HEK293 (cell line): ENCODE results near the gene IRS2.

Experiments
- CTCF ChIA-PET: fragments of 350-600 bp; formaldehyde crosslinking; extraction: SDS; loops from one replicate; lab custom pipeline; 2021; ENCODE audit warnings: antibody characterized with exemption; lab: Yijun Ruan, JAX
- POLR2A ChIA-PET: fragments of 300-600 bp; formaldehyde crosslinking; extraction: SDS; loops from one replicate; lab custom pipeline; 2020; ENCODE audit warnings: antibody characterized with exemption, inconsistent platforms; lab: Yijun Ruan, JAX
- H3K27ac ChIP-seq: fragments of 200-500 bp; sonication (Bioruptor generic); 2 replicates; pipeline ENCODE4 v1.5.1; 2014; ENCODE audit warnings: low read depth, low read length, control low read depth, inconsistent platforms; ENCODE audit errors: extremely low read depth
- H3K36me3 ChIP-seq, 2 experiments: fragments of 200-500 bp in 1 of 2; sonication (Bioruptor generic) in 1 of 2; 1 replicate in 1 of 2; 2 replicates in 1 of 2; pipeline ENCODE4 v1.5.1; 2014 to 2017; ENCODE audit warnings: inconsistent platforms in 2 of 2, low read length in 2 of 2; ENCODE audit not compliant: control insufficient read depth in 2 of 2, insufficient read depth in 1 of 2
- H3K4me1 ChIP-seq: fragments of 200-500 bp; sonication (Bioruptor generic); 2 replicates; pipeline ENCODE4 v1.5.1; 2014; ENCODE audit warnings: mild to moderate bottlenecking, low read length, inconsistent platforms; ENCODE audit not compliant: control insufficient read depth, insufficient read depth
- H3K4me3 ChIP-seq: 2 replicates; pipeline ENCODE4 v1.5.1; 2011; ENCODE audit warnings: low read depth, mild to moderate bottlenecking, control low read depth, low read length, moderate library complexity
- H3K9me3 ChIP-seq: fragments of 200-500 bp; sonication (Bioruptor generic); 2 replicates; pipeline ENCODE4 v1.5.1; 2014; ENCODE audit warnings: low read depth, low read length, inconsistent platforms; ENCODE audit not compliant: control insufficient read depth, insufficient read depth
- KLF16 ChIP-seq: fragments of 450-650 bp; formaldehyde crosslinking; IDR thresholded peaks from 2 replicates; pipeline ENCODE4 v1.5.1; 2017; ENCODE audit warnings: missing biosample characterization, missing genetic modification characterization
- KLF9 ChIP-seq: fragments of 450-650 bp; formaldehyde crosslinking; IDR thresholded peaks from 2 replicates; pipeline ENCODE4 v1.5.1; 2016; ENCODE audit warnings: missing biosample characterization, missing genetic modification characterization, low read depth
- OSR2 ChIP-seq: fragments of 450-650 bp; formaldehyde crosslinking; IDR thresholded peaks from 2 replicates; pipeline ENCODE4 v1.5.1; 2016; ENCODE audit warnings: missing biosample characterization, missing genetic modification characterization
- SP3 ChIP-seq: fragments of 450-650 bp; formaldehyde crosslinking; IDR thresholded peaks from 2 replicates; pipeline ENCODE4 v1.5.1; 2016; ENCODE audit warnings: missing biosample characterization, missing genetic modification characterization
- ZBTB26 ChIP-seq: fragments of 450-650 bp; formaldehyde crosslinking; optimal IDR thresholded peaks from 2 replicates; pipeline ENCODE3; 2016; ENCODE audit warnings: missing biosample characterization, mild to moderate bottlenecking, missing genetic modification characterization
- ZBTB6 ChIP-seq: fragments of 450-650 bp; formaldehyde crosslinking; IDR thresholded peaks from 2 replicates; pipeline ENCODE4 v1.5.1; 2017; ENCODE audit warnings: missing biosample characterization, missing genetic modification characterization
- ZEB2 ChIP-seq: fragments of 450-650 bp; formaldehyde crosslinking; IDR thresholded peaks from 2 replicates; pipeline ENCODE4 v1.5.1; 2016; ENCODE audit warnings: missing biosample characterization, missing genetic modification characterization
- ZNF121 ChIP-seq: fragments of 450-650 bp; formaldehyde crosslinking; IDR thresholded peaks from 2 replicates; pipeline ENCODE4 v1.5.1; 2016; ENCODE audit warnings: missing biosample characterization, missing genetic modification characterization
- ZNF184 ChIP-seq: fragments of 450-650 bp; IDR thresholded peaks from 2 replicates; pipeline ENCODE4 v1.5.1; 2018; ENCODE audit warnings: missing biosample characterization, mild to moderate bottlenecking, missing genetic modification characterization
- ZNF214 ChIP-seq: fragments of 450-650 bp; formaldehyde crosslinking; IDR thresholded peaks from 2 replicates; pipeline ENCODE4 v1.5.1; 2017; ENCODE audit warnings: missing biosample characterization, mild to moderate bottlenecking, missing genetic modification characterization, borderline replicate concordance
- ZNF302 ChIP-seq: fragments of 450-650 bp; formaldehyde crosslinking; IDR thresholded peaks from 2 replicates; pipeline ENCODE4 v1.5.1; 2016; ENCODE audit warnings: missing biosample characterization, missing genetic modification characterization, low read depth
- ZNF426 ChIP-seq: fragments of 450-650 bp; formaldehyde crosslinking; IDR thresholded peaks from 2 replicates; pipeline ENCODE4 v1.5.1; 2017; ENCODE audit warnings: missing biosample characterization, missing genetic modification characterization, mild to moderate bottlenecking, inconsistent platforms, moderate library complexity
- ZNF433 ChIP-seq: fragments of 450-650 bp; formaldehyde crosslinking; IDR thresholded peaks from 2 replicates; pipeline ENCODE4 v1.5.1; 2016; ENCODE audit warnings: missing biosample characterization, missing genetic modification characterization, low read depth
- ZNF48 ChIP-seq: fragments of 450-650 bp; formaldehyde crosslinking; IDR thresholded peaks from 2 replicates; pipeline ENCODE4 v1.5.1; 2016; ENCODE audit warnings: missing biosample characterization, missing genetic modification characterization
- ZNF561 ChIP-seq: fragments of 450-650 bp; IDR thresholded peaks from 2 replicates; pipeline ENCODE4 v1.5.1; 2018; ENCODE audit warnings: missing biosample characterization, missing genetic modification characterization, borderline replicate concordance
- ZNF571 ChIP-seq: fragments of 450-650 bp; formaldehyde crosslinking; IDR thresholded peaks from 2 replicates; pipeline ENCODE4 v1.5.0; 2017; ENCODE audit warnings: missing biosample characterization, missing genetic modification characterization
- ZNF624 ChIP-seq: fragments of 450-650 bp; formaldehyde crosslinking; IDR thresholded peaks from 2 replicates; pipeline ENCODE4 v1.5.1; 2017; ENCODE audit warnings: missing biosample characterization, missing genetic modification characterization
- ZNF645 ChIP-seq: fragments of 450-650 bp; formaldehyde crosslinking; IDR thresholded peaks from 2 replicates; pipeline ENCODE4; 2016; ENCODE audit warnings: missing biosample characterization, missing genetic modification characterization
- ZNF664 ChIP-seq: fragments of 450-650 bp; formaldehyde crosslinking; IDR thresholded peaks from 2 replicates; pipeline ENCODE4 v1.5.1; 2016; ENCODE audit warnings: missing biosample characterization, missing genetic modification characterization
- ZNF677 ChIP-seq: fragments of 450-650 bp; IDR thresholded peaks from 2 replicates; pipeline ENCODE4 v1.5.0; 2018; ENCODE audit warnings: missing biosample characterization, mild to moderate bottlenecking, missing genetic modification characterization, moderate library complexity
- ZNF768 ChIP-seq: fragments of 450-650 bp; formaldehyde crosslinking; IDR thresholded peaks from 2 replicates; pipeline ENCODE4 v1.5.1; 2018; ENCODE audit warnings: missing biosample characterization, mild to moderate bottlenecking, missing genetic modification characterization
- ZNF777 ChIP-seq: fragments of 450-650 bp; formaldehyde crosslinking; IDR thresholded peaks from 2 replicates; pipeline ENCODE4 v1.5.1; 2017; ENCODE audit warnings: missing biosample characterization, missing genetic modification characterization, borderline replicate concordance
- ZNF791 ChIP-seq: fragments of 450-650 bp; formaldehyde crosslinking; IDR thresholded peaks from 2 replicates; pipeline ENCODE4 v1.5.1; 2016; ENCODE audit warnings: missing biosample characterization, missing genetic modification characterization
- TF ChIP-seq, protein P1 (sequence below): fragments of 450-650 bp; formaldehyde crosslinking; IDR thresholded peaks from 2 replicates; pipeline ENCODE4 v1.5.1; 2016; ENCODE audit warnings: missing biosample characterization, missing genetic modification characterization
- TF ChIP-seq, protein P2 (sequence below): fragments of 450-650 bp; formaldehyde crosslinking; IDR thresholded peaks from 2 replicates; pipeline ENCODE4 v1.5.1; 2016; ENCODE audit warnings: missing biosample characterization, missing genetic modification characterization
- TF ChIP-seq, protein P3 (sequence below): fragments of 450-650 bp; formaldehyde crosslinking; conservative IDR thresholded peaks from 2 replicates; pipeline ENCODE4 v1.5.1; 2016; ENCODE audit warnings: low read depth, missing biosample characterization, missing genetic modification characterization

Gene IRS2

DNA sequence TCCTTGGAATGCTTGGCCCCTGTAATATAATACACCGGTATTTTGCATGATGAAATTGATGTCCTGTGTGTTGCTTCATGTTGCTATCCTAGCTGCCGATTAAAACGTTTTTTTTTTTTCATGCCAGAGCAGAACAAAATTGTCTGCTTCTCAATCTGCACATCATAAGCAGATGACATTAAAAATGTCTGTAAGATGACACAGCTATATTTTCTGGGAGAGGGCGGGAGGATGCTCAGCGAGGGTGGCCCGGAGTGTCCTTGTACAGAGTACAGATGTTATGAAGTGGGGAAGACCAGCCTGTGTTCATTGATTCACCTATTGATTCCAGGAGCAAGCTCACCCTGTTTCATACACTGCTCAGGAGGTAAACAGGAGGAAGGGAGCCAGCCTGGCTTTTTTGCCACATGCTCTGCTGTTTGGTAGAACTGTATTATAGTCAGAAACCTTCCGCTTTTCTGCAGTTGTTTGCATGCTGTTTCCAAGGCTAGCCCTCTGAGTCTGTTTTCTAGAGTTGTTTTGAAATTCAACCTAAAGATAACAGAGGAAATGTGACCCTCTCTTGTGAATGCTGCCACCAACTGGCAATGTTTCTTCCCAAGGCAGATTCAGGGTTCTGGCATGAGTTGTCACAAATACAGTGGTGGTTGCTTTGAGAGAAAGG is 4.7 kb upstream of the IRS2 start (continued):
- TF ChIP-seq ZBTB6 (tag by site-specific recombination) (no peak), ZEB2 (tag by site-specific recombination) (0 out of 2 replicates have a peak, but pooled peaks have one; percentile 52), ZNF426 (no peak), ZNF48 (no peak), ZNF677 (tag by site-specific recombination) (no peak), ZNF571 (tag by site-specific recombination) (no peak), ZBTB26 (tag by site-specific recombination) (no peak), ZNF777 (tag by site-specific recombination) (no peak), KLF16 (tag by site-specific recombination) (no peak), ZNF302 (no peak), KLF9 (tag by site-specific recombination) (no peak)
- TF ChIP-seq, protein P1, sequence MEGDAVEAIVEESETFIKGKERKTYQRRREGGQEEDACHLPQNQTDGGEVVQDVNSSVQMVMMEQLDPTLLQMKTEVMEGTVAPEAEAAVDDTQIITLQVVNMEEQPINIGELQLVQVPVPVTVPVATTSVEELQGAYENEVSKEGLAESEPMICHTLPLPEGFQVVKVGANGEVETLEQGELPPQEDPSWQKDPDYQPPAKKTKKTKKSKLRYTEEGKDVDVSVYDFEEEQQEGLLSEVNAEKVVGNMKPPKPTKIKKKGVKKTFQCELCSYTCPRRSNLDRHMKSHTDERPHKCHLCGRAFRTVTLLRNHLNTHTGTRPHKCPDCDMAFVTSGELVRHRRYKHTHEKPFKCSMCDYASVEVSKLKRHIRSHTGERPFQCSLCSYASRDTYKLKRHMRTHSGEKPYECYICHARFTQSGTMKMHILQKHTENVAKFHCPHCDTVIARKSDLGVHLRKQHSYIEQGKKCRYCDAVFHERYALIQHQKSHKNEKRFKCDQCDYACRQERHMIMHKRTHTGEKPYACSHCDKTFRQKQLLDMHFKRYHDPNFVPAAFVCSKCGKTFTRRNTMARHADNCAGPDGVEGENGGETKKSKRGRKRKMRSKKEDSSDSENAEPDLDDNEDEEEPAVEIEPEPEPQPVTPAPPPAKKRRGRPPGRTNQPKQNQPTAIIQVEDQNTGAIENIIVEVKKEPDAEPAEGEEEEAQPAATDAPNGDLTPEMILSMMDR (tag by site-specific recombination): no peak

- ChIA-PET POLR2A (no interaction called here), CTCF (interaction anchor here (1.1 kb wide), 1 partner anchor 281 kb away, joined by 3 read pairs; no protein-coding TSS in a partner anchor)
- Histone ChIP-seq H3K4me1 (peaks cover 13% of the 10 kb centered on the region), H3K9me3 (no peaks in the 10 kb centered on the region), H3K4me3 (no peak overlapping the region), H3K36me3 (no peaks in the 10 kb centered on the region), H3K27ac (no peak overlapping the region)
- TF ChIP-seq ZNF121 (tag by site-specific recombination) (no peak), ZNF624 (tag by site-specific recombination) (no peak), ZNF561 (tag by site-specific recombination) (no peak), SP3 (tag by site-specific recombination) (no peak), ZNF433 (tag by site-specific recombination) (no peak), ZNF664 (tag by site-specific recombination) (no peak), ZNF768 (tag by site-specific recombination) (no peak), ZNF791 (tag by site-specific recombination) (no peak), ZNF645 (tag by site-specific recombination) (no peak), ZNF184 (no peak), OSR2 (no peak), ZNF214 (tag by site-specific recombination) (no peak)
- TF ChIP-seq, protein P2, sequence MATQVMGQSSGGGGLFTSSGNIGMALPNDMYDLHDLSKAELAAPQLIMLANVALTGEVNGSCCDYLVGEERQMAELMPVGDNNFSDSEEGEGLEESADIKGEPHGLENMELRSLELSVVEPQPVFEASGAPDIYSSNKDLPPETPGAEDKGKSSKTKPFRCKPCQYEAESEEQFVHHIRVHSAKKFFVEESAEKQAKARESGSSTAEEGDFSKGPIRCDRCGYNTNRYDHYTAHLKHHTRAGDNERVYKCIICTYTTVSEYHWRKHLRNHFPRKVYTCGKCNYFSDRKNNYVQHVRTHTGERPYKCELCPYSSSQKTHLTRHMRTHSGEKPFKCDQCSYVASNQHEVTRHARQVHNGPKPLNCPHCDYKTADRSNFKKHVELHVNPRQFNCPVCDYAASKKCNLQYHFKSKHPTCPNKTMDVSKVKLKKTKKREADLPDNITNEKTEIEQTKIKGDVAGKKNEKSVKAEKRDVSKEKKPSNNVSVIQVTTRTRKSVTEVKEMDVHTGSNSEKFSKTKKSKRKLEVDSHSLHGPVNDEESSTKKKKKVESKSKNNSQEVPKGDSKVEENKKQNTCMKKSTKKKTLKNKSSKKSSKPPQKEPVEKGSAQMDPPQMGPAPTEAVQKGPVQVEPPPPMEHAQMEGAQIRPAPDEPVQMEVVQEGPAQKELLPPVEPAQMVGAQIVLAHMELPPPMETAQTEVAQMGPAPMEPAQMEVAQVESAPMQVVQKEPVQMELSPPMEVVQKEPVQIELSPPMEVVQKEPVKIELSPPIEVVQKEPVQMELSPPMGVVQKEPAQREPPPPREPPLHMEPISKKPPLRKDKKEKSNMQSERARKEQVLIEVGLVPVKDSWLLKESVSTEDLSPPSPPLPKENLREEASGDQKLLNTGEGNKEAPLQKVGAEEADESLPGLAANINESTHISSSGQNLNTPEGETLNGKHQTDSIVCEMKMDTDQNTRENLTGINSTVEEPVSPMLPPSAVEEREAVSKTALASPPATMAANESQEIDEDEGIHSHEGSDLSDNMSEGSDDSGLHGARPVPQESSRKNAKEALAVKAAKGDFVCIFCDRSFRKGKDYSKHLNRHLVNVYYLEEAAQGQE (tag by site-specific recombination): no peak
- TF ChIP-seq, protein P3, sequence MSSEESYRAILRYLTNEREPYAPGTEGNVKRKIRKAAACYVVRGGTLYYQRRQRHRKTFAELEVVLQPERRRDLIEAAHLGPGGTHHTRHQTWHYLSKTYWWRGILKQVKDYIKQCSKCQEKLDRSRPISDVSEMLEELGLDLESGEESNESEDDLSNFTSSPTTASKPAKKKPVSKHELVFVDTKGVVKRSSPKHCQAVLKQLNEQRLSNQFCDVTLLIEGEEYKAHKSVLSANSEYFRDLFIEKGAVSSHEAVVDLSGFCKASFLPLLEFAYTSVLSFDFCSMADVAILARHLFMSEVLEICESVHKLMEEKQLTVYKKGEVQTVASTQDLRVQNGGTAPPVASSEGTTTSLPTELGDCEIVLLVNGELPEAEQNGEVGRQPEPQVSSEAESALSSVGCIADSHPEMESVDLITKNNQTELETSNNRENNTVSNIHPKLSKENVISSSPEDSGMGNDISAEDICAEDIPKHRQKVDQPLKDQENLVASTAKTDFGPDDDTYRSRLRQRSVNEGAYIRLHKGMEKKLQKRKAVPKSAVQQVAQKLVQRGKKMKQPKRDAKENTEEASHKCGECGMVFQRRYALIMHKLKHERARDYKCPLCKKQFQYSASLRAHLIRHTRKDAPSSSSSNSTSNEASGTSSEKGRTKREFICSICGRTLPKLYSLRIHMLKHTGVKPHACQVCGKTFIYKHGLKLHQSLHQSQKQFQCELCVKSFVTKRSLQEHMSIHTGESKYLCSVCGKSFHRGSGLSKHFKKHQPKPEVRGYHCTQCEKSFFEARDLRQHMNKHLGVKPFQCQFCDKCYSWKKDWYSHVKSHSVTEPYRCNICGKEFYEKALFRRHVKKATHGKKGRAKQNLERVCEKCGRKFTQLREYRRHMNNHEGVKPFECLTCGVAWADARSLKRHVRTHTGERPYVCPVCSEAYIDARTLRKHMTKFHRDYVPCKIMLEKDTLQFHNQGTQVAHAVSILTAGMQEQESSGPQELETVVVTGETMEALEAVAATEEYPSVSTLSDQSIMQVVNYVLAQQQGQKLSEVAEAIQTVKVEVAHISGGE: no peak
Measured at GRCh38 chr13:109790086-109790485, 3.7 kb upstream of the IRS2 start.
